ENCODE results near the gene BRD8. TPM values are rescaled to one million over a fixed set of nuclear protein-coding genes. Genes with fewer than 3 reads are reported as not detected.

BRD8 gene
- total and polyA plus RNA-seq, 10 of the 15 experiments (the other 5 are each of a cell fraction or from before 2014, with no cell fraction given), result 28.1 to 78.5 (median 44.5) TPM

GRCh38 chr5:138092301-138092700 is 86.1 kb downstream of the BRD8 start:
- H3K4me1 ChIP-seq (ENCODE audit: control insufficient read depth, insufficient read depth, low read length), result no peaks in the 10 kb centered on the region
- no peaks in the 10 kb centered on the region for H3K36me3 ChIP-seq (ENCODE audit: control insufficient read depth in 2 of 2, insufficient read depth in 2 of 2, low read length in 1 of 2)
- FAIRE-seq (no peak), DNase-seq (ENCODE audit: low read depth, low spot score) (no peak), ATAC-seq (no peak)
- ChIA-PET SMC1A (ENCODE audit: uncharacterized antibody, unreplicated experiment) (interaction anchor here (0.8 to 1.2 kb wide), 4 partner anchors 9 to 461 kb away, joined by 3 to 4 read pairs (median 3); no protein-coding TSS in a partner anchor), POLR2A (no interaction called here), CTCF (interaction anchor here (0.8 to 2.8 kb wide), 2 partner anchors 11 to 41 kb away, joined by 3 to 12 read pairs; no protein-coding TSS in a partner anchor), RAD21 (ENCODE audit: unreplicated experiment) (no interaction called here)
- H3K9ac ChIP-seq (ENCODE audit: control insufficient read depth, insufficient read depth, low read length), result no peak overlapping the region
- intact Hi-C loops (cut with micrococcal nuclease; ENCODE audit: unreplicated experiment), result no loop called here
- no peak overlapping the region for H3K4me2 ChIP-seq (ENCODE audit: control insufficient read depth, insufficient read depth)
- WGBS (ENCODE audit: insufficient coverage, insufficient replicate concordance, low lambda C conversion rate, missing lambda C conversion rate), result 75% methylated on average over 1 of the region's 1 CpG
- in situ Hi-C loops (cut with MboI), result loop anchor here (25.0 kb wide), 1 partner anchor 755 kb away; no protein-coding TSS in a partner anchor
- no peak overlapping the region for H3K4me3 ChIP-seq
- H3K27me3 ChIP-seq (replicated peaks in 1 of 2; ENCODE audit: control insufficient read depth in 2 of 2, insufficient read depth in 2 of 2, low read length in 1 of 2), result no peaks in the 10 kb centered on the region; a peak in 1 of 4 replicates
- no peaks in the 10 kb centered on the region for H4K20me1 ChIP-seq (ENCODE audit: control insufficient read depth, insufficient read depth)
- BruUV-seq (replicated peaks), result no TSS peak
- H3K9me3 ChIP-seq (replicated peaks; ENCODE audit: control insufficient read depth, insufficient read depth, low read length), result no peaks in the 10 kb centered on the region
- no peak overlapping the region for H3K27ac ChIP-seq (ENCODE audit: control insufficient read depth, insufficient read depth)
- H3K79me2 ChIP-seq (ENCODE audit: control insufficient read depth, insufficient read depth, low read length), result no peaks in the 10 kb centered on the region
- H2AFZ ChIP-seq (ENCODE audit: control insufficient read depth, low read depth, low read length), result no peak overlapping the region
- TF ChIP-seq DPF2 (IDR thresholded peaks at IDR 0.05) (no peak), NFYA (IDR thresholded peaks at IDR 0.05; ENCODE audit: borderline replicate concordance, low read depth, low read length) (no peak), TCF7 (IDR thresholded peaks at IDR 0.05; ENCODE audit: borderline replicate concordance) (no peak), CHD1 (IDR thresholded peaks at IDR 0.05; ENCODE audit: low read depth, low read length) (no peak), TCF12 (IDR thresholded peaks at IDR 0.05; ENCODE audit: low read depth, low read length) (no peak), SPI1 (IDR thresholded peaks at IDR 0.05; ENCODE audit: borderline replicate concordance, insufficient read depth, low read depth, low read length) (no peak), MEF2B (IDR thresholded peaks at IDR 0.05; ENCODE audit: partially characterized antibody, poor library complexity, severe bottlenecking) (no peak), RAD51 (IDR thresholded peaks at IDR 0.05) (no peak), CUX1 (IDR thresholded peaks at IDR 0.05; ENCODE audit: insufficient replicate concordance, low read depth, low read length) (no peak), E2F8 (IDR thresholded peaks at IDR 0.05; ENCODE audit: low read depth, partially characterized antibody) (no peak), BCL11A (IDR thresholded peaks at IDR 0.05; ENCODE audit: low read depth, low read length) (no peak), HSF1 (IDR thresholded peaks at IDR 0.05; ENCODE audit: low read depth, low read length) (no peak), SMARCA5 (IDR thresholded peaks at IDR 0.05) (no peak)
